Measurements from ENCODE around the gene CFAP47.
"Not testable (repeated sequence)": the region's sequence is repeated elsewhere in the genome, so short reads cannot be mapped to it uniquely, and the experiment has no call there.

Gene CFAP47

GRCh38 chrX:35919536-35920309 is at the start of gene CFAP47:
Gene CFAP47 (plus strand): TSS chrX:35919734. CDS start chrX:35919800, 66 bp downstream.
- DNase-seq (ENCODE audit: low read depth), result no peak
- no peak within 1 kb of the TSS for H3K4me3 ChIP-seq (replicated peaks; ENCODE audit: low read depth, low read length)
- TF ChIP-seq CTCF (IDR thresholded peaks at IDR 0.05; ENCODE audit: low read length, missing control alignments), result no peak

GRCh38 chrX:35880601-35881000 is 38.9 kb upstream of the CFAP47 start:
- DNase-seq (ENCODE audit: low read depth), result no peak
- TF ChIP-seq CTCF (IDR thresholded peaks at IDR 0.05; ENCODE audit: low read length, missing control alignments), result no peak

GRCh38 chrX:35886135-35886534 is 33.4 kb upstream of the CFAP47 start:
- no peak for DNase-seq (ENCODE audit: low read depth)
- no peak for TF ChIP-seq CTCF (IDR thresholded peaks at IDR 0.05; ENCODE audit: low read length, missing control alignments)

More at GRCh38 chrX:35880601-35881000, 38.9 kb upstream of the CFAP47 start:
- H3K4me3 ChIP-seq (replicated peaks; ENCODE audit: low read depth, low read length), result no peak overlapping the region

GRCh38 chrX:35890699-35891098 is 28.8 kb upstream of the CFAP47 start:
- peak; percentile 31 for TF ChIP-seq CTCF (IDR thresholded peaks at IDR 0.05; ENCODE audit: low read length, missing control alignments)
- peak; percentile 33 for DNase-seq (ENCODE audit: low read depth)
- no peak overlapping the region for H3K4me3 ChIP-seq (replicated peaks; ENCODE audit: low read depth, low read length)

More at GRCh38 chrX:35886135-35886534, 33.4 kb upstream of the CFAP47 start:
- H3K4me3 ChIP-seq (replicated peaks; ENCODE audit: low read depth, low read length), result no peak overlapping the region

- H3K4me3 ChIP-seq (replicated peaks; ENCODE audit: low read depth, low read length); DNase-seq (ENCODE audit: low read depth): not testable (repeated sequence)
Observed at GRCh38 chrX:35986816-35987215, 67.3 kb downstream of the CFAP47 start.

- H3K4me3 ChIP-seq (replicated peaks; ENCODE audit: low read depth, low read length), result no peak overlapping the region
- DNase-seq (ENCODE audit: low read depth), result no peak
- TF ChIP-seq CTCF (IDR thresholded peaks at IDR 0.05; ENCODE audit: low read length, missing control alignments), result no peak
Observed at GRCh38 chrX:36007207-36007606, 87.7 kb downstream of the CFAP47 start.

GRCh38 chrX:36019125-36019524 is 99.6 kb downstream of the CFAP47 start:
- DNase-seq (ENCODE audit: low read depth), result no peak
- H3K4me3 ChIP-seq (replicated peaks; ENCODE audit: low read depth, low read length), result no peak overlapping the region
- TF ChIP-seq CTCF (IDR thresholded peaks at IDR 0.05; ENCODE audit: low read length, missing control alignments), result no peak

Measured in fibroblast of pulmonary artery (primary cell).